GM18498 (cell line): ENCODE measurements around the gene MACROH2A1.

Source experiments
- ATAC-seq: cut with Tn5 transposase; IDR thresholded peaks from one replicate; pipeline ENCODE4 v1.9.1; 2021; ENCODE audit warnings: mild to moderate bottlenecking, moderate library complexity; ENCODE audit not compliant: unreplicated experiment

MACROH2A1 gene

GRCh38 chr5:135398855-135399793, at the start of gene MACROH2A1:
Gene MACROH2A1 (minus strand): TSS chr5:135399231. CDS start chr5:135389093, 10,138 bp downstream.
- peak; percentile 90 for ATAC-seq

GRCh38 chr5:135448071-135448739, 49.2 kb upstream of the MACROH2A1 start:
- ATAC-seq = no peak

- ATAC-seq = no peak
Observed at GRCh38 chr5:135447298-135447929, 48.4 kb upstream of the MACROH2A1 start, which contains the start of gene DCANP1. Gene DCANP1 (minus strand): TSS chr5:135447348. CDS start chr5:135447108, 240 bp downstream.

GRCh38 chr5:135446615-135447014, 47.6 kb upstream of the MACROH2A1 start:
- ATAC-seq = no peak

- no peak for ATAC-seq
Observed at GRCh38 chr5:135446206-135446605, 47.2 kb upstream of the MACROH2A1 start.

- no peak for ATAC-seq
Observed at GRCh38 chr5:135445306-135445985, 46.4 kb upstream of the MACROH2A1 start.

GRCh38 chr5:135444881-135445280, 45.9 kb upstream of the MACROH2A1 start:
- ATAC-seq = no peak

GRCh38 chr5:135444360-135444759, 45.3 kb upstream of the MACROH2A1 start:
- no peak for ATAC-seq

GRCh38 chr5:135443161-135443960, 44.3 kb upstream of the MACROH2A1 start:
- ATAC-seq = no peak

GRCh38 chr5:135442431-135443160, 43.6 kb upstream of the MACROH2A1 start:
- no peak for ATAC-seq

- ATAC-seq = no peak
Observed at GRCh38 chr5:135441919-135442318, 42.9 kb upstream of the MACROH2A1 start.

GRCh38 chr5:135441350-135441831, 42.4 kb upstream of the MACROH2A1 start:
- no peak for ATAC-seq

GRCh38 chr5:135440916-135441315, 41.9 kb upstream of the MACROH2A1 start:
- ATAC-seq = no peak

- ATAC-seq = no peak
Observed at GRCh38 chr5:135439231-135440205, 40.5 kb upstream of the MACROH2A1 start.

- ATAC-seq = no peak
Observed at GRCh38 chr5:135438636-135439221, 39.7 kb upstream of the MACROH2A1 start.

GRCh38 chr5:135437796-135438560, 38.9 kb upstream of the MACROH2A1 start:
- ATAC-seq = no peak

GRCh38 chr5:135437422-135437795, 38.4 kb upstream of the MACROH2A1 start:
- ATAC-seq = no peak
